ENCODE data around the gene PTBP3. TPM values are rescaled to one million over a fixed set of nuclear protein-coding genes. Genes with fewer than 3 reads are reported as not detected.
"Not testable (repeated sequence)": the region's sequence is repeated elsewhere in the genome, so short reads cannot be mapped to it uniquely, and the experiment has no call there.

Gene PTBP3
- total RNA-seq, 4 donors from 2014 or later, result 24.5 to 50.3 (median 39.7) TPM

GRCh38 chr9:112367465-112367864 lies 34.0 kb upstream of the PTBP3 start:
- ATAC-seq (ENCODE audit: low FRiP score) (no peak), DNase-seq (ENCODE audit: low spot score) (no peak)
- TF ChIP-seq CTCF (IDR thresholded peaks at IDR 0.05), result no peak

- ATAC-seq (ENCODE audit: low FRiP score), result no peak
- DNase-seq (ENCODE audit: low spot score), result no peak
Observed at GRCh38 chr9:112366591-112366990, 33.2 kb upstream of the PTBP3 start.

GRCh38 chr9:112365257-112365656 lies 31.8 kb upstream of the PTBP3 start:
- not testable (repeated sequence) for DNase-seq (ENCODE audit: low spot score); ATAC-seq (ENCODE audit: low FRiP score)

More at GRCh38 chr9:112366591-112366990, 33.2 kb upstream of the PTBP3 start:
- TF ChIP-seq CTCF (IDR thresholded peaks at IDR 0.05), result no peak

- DNase-seq (ENCODE audit: low spot score) (no peak), ATAC-seq (ENCODE audit: low FRiP score) (no peak)
- TF ChIP-seq CTCF (IDR thresholded peaks at IDR 0.05), result no peak
Observed at GRCh38 chr9:112364761-112365160, 31.3 kb upstream of the PTBP3 start.

GRCh38 chr9:112361601-112362000 lies 28.2 kb upstream of the PTBP3 start:
- DNase-seq (ENCODE audit: low spot score) (no peak), ATAC-seq (ENCODE audit: low FRiP score) (no peak)
- TF ChIP-seq CTCF (IDR thresholded peaks at IDR 0.05), result no peak

GRCh38 chr9:112360047-112360804 lies 26.8 kb upstream of the PTBP3 start:
- DNase-seq (ENCODE audit: low spot score) (no peak), ATAC-seq (ENCODE audit: low FRiP score) (no peak)
- no peak for TF ChIP-seq CTCF (IDR thresholded peaks at IDR 0.05)

- no peak for TF ChIP-seq CTCF (IDR thresholded peaks at IDR 0.05)
- DNase-seq (ENCODE audit: low spot score) (no peak), ATAC-seq (ENCODE audit: low FRiP score) (no peak)
Observed at GRCh38 chr9:112355427-112355897, 22.0 kb upstream of the PTBP3 start.

Measured in omental fat pad (tissue), 4 donors.